ENCODE measurements around the gene SLC16A12. TPM values are rescaled to one million over a fixed set of nuclear protein-coding genes. Genes with fewer than 3 reads are reported as not detected.
"Not testable (repeated sequence)": the region's sequence is repeated elsewhere in the genome, so short reads cannot be mapped to it uniquely, and the experiment has no call there.

The SLC16A12 gene
- total and polyA plus RNA-seq, 10 of the 15 experiments (the other 5 are each of a cell fraction or from before 2014, with no cell fraction given) = not detected

GRCh38 chr10:89547853-89548513 lies 12.6 kb upstream of the SLC16A12 start:
- in situ Hi-C loops (cut with MboI) (no loop called here), intact Hi-C loops (cut with micrococcal nuclease; ENCODE audit: unreplicated experiment) (no loop called here)
- RAD21 ChIA-PET (ENCODE audit: unreplicated experiment) = no interaction called here
- CTCF ChIA-PET = interaction anchor here (1.4 kb wide), 1 partner anchor 331 kb away, joined by 3 read pairs; no protein-coding TSS in a partner anchor
- no peak for ATAC-seq
- Histone ChIP-seq H3K4me1 (ENCODE audit: control insufficient read depth, insufficient read depth, low read length) (no peaks in the 10 kb centered on the region), H3K27ac (ENCODE audit: control insufficient read depth, insufficient read depth) (no peak overlapping the region), H4K20me1 (ENCODE audit: control insufficient read depth, insufficient read depth) (no peaks in the 10 kb centered on the region), H3K79me2 (ENCODE audit: control insufficient read depth, insufficient read depth, low read length) (no peaks in the 10 kb centered on the region), H3K9me3 (replicated peaks; ENCODE audit: control insufficient read depth, insufficient read depth, low read length) (no peaks in the 10 kb centered on the region; the same call in 2 of the 3 replicates), H3K4me3 (no peak overlapping the region), H3K27me3 (replicated peaks in 1 of 2; ENCODE audit: control insufficient read depth in 2 of 2, insufficient read depth in 2 of 2, low read length in 1 of 2) (no peaks in the 10 kb centered on the region), H3K36me3 (ENCODE audit: control insufficient read depth in 2 of 2, insufficient read depth in 2 of 2, low read length in 1 of 2) (no peaks in the 10 kb centered on the region), H2AFZ (ENCODE audit: control insufficient read depth, low read depth, low read length) (no peak overlapping the region), H3K4me2 (ENCODE audit: control insufficient read depth, insufficient read depth) (no peak overlapping the region), H3K9ac (ENCODE audit: control insufficient read depth, insufficient read depth, low read length) (no peak overlapping the region)
- POLR2A ChIA-PET = no interaction called here
- WGBS (ENCODE audit: insufficient coverage, insufficient replicate concordance, low lambda C conversion rate, missing lambda C conversion rate) = 4% methylated on average over 2 of the region's 2 CpGs
- BruUV-seq (replicated peaks) = no TSS peak
- no peak for DNase-seq (ENCODE audit: low read depth, low spot score)
- no peak for FAIRE-seq
- SMC1A ChIA-PET (ENCODE audit: uncharacterized antibody, unreplicated experiment) = no interaction called here
- TF ChIP-seq SMAD5 (IDR thresholded peaks at IDR 0.05; ENCODE audit: low read depth) = no peak
- TF ChIP-seq ESRRA (IDR thresholded peaks at IDR 0.05; ENCODE audit: low read length) = no peak
- no peak for TF ChIP-seq MXI1 (IDR thresholded peaks at IDR 0.05; ENCODE audit: low read depth, low read length)
- no peak for TF ChIP-seq ATF7 (IDR thresholded peaks at IDR 0.05; ENCODE audit: low read depth)
- TF ChIP-seq HCFC1 (IDR thresholded peaks at IDR 0.05; ENCODE audit: low read length) = no peak
- no peak for TF ChIP-seq EP300 (IDR thresholded peaks at IDR 0.05; ENCODE audit: borderline replicate concordance in 1 of 2, control insufficient read depth in 1 of 2, low read depth in 2 of 2, low read length in 2 of 2)
- TF ChIP-seq SPI1 (IDR thresholded peaks at IDR 0.05; ENCODE audit: borderline replicate concordance, insufficient read depth, low read depth, low read length) = no peak
- TF ChIP-seq WRNIP1 (IDR thresholded peaks at IDR 0.05; ENCODE audit: borderline replicate concordance, low read depth, low read length) = no peak
- no peak for TF ChIP-seq BMI1 (IDR thresholded peaks at IDR 0.05; ENCODE audit: borderline replicate concordance)
- no peak for TF ChIP-seq SUPT20H (IDR thresholded peaks at IDR 0.05; ENCODE audit: borderline replicate concordance, control insufficient read depth, low read depth, low read length)
- TF ChIP-seq SRF (IDR thresholded peaks at IDR 0.05; ENCODE audit: low read depth in 2 of 2, low read length in 2 of 2) = no peak
- no peak for TF ChIP-seq FOS (IDR thresholded peaks at IDR 0.05; ENCODE audit: borderline replicate concordance, extremely low read depth, insufficient read length)
- TF ChIP-seq KDM1A (IDR thresholded peaks at IDR 0.05; ENCODE audit: borderline replicate concordance) = no peak
- no peak for TF ChIP-seq SIN3A (IDR thresholded peaks at IDR 0.05; ENCODE audit: low read depth, low read length)
- TF ChIP-seq SREBF2 (IDR thresholded peaks at IDR 0.05; ENCODE audit: low read length) = no peak
- no peak for TF ChIP-seq KAT2A (conservative IDR thresholded peaks at IDR 0.05; ENCODE audit: control insufficient read depth, low read depth, low read length)
- no peak for TF ChIP-seq ATF2 (IDR thresholded peaks at IDR 0.05; ENCODE audit: low read length)
- no peak for TF ChIP-seq RELA (IDR thresholded peaks at IDR 0.05; ENCODE audit: borderline replicate concordance, partially characterized antibody)

GRCh38 chr10:89546651-89547050 lies 11.3 kb upstream of the SLC16A12 start:
- intact Hi-C loops (cut with micrococcal nuclease; ENCODE audit: unreplicated experiment); in situ Hi-C loops (cut with MboI); RAD21 ChIA-PET (ENCODE audit: unreplicated experiment); H4K20me1 ChIP-seq (ENCODE audit: control insufficient read depth, insufficient read depth); POLR2A ChIA-PET; H3K36me3 ChIP-seq (ENCODE audit: control insufficient read depth in 2 of 2, insufficient read depth in 2 of 2, low read length in 1 of 2); DNase-seq (ENCODE audit: low read depth, low spot score); H3K4me3 ChIP-seq; FAIRE-seq; H3K9ac ChIP-seq (ENCODE audit: control insufficient read depth, insufficient read depth, low read length); ATAC-seq; H3K4me2 ChIP-seq (ENCODE audit: control insufficient read depth, insufficient read depth); H2AFZ ChIP-seq (ENCODE audit: control insufficient read depth, low read depth, low read length); H3K27ac ChIP-seq (ENCODE audit: control insufficient read depth, insufficient read depth); H3K27me3 ChIP-seq (replicated peaks in 1 of 2; ENCODE audit: control insufficient read depth in 2 of 2, insufficient read depth in 2 of 2, low read length in 1 of 2); H3K9me3 ChIP-seq (replicated peaks; ENCODE audit: control insufficient read depth, insufficient read depth, low read length); SMC1A ChIA-PET (ENCODE audit: uncharacterized antibody, unreplicated experiment); BruUV-seq (replicated peaks); CTCF ChIA-PET; H3K79me2 ChIP-seq (ENCODE audit: control insufficient read depth, insufficient read depth, low read length); H3K4me1 ChIP-seq (ENCODE audit: control insufficient read depth, insufficient read depth, low read length): not testable (repeated sequence)
- 95% methylated on average over 1 of the region's 1 CpG for WGBS (ENCODE audit: insufficient coverage, insufficient replicate concordance, low lambda C conversion rate, missing lambda C conversion rate)
